HEK293 (cell line): ENCODE measurements around the gene WIPI1.
A peak's percentile ranks its signal among the peaks of the same experiment; 100 is the strongest.
"Not testable (repeated sequence)": the region's sequence is repeated elsewhere in the genome, so short reads cannot be mapped to it uniquely, and the experiment has no call there.

Experiments used
- CTCF ChIA-PET: fragments of 350-600 bp; formaldehyde crosslinking; extraction: SDS; loops from one replicate; lab custom pipeline; 2021; ENCODE audit warnings: antibody characterized with exemption; lab: Yijun Ruan, JAX
- POLR2A ChIA-PET: fragments of 300-600 bp; formaldehyde crosslinking; extraction: SDS; loops from one replicate; lab custom pipeline; 2020; ENCODE audit warnings: antibody characterized with exemption, inconsistent platforms; lab: Yijun Ruan, JAX
- H3K27ac ChIP-seq: fragments of 200-500 bp; sonication (Bioruptor generic); 2 replicates; pipeline ENCODE4 v1.5.1; 2014; ENCODE audit warnings: low read depth, low read length, control low read depth, inconsistent platforms; ENCODE audit errors: extremely low read depth
- H3K36me3 ChIP-seq, 2 experiments: fragments of 200-500 bp in 1 of 2; sonication (Bioruptor generic) in 1 of 2; 1 replicate in 1 of 2; 2 replicates in 1 of 2; pipeline ENCODE4 v1.5.1; 2014 to 2017; ENCODE audit warnings: inconsistent platforms in 2 of 2, low read length in 2 of 2; ENCODE audit not compliant: control insufficient read depth in 2 of 2, insufficient read depth in 1 of 2
- H3K4me1 ChIP-seq: fragments of 200-500 bp; sonication (Bioruptor generic); 2 replicates; pipeline ENCODE4 v1.5.1; 2014; ENCODE audit warnings: mild to moderate bottlenecking, low read length, inconsistent platforms; ENCODE audit not compliant: control insufficient read depth, insufficient read depth
- H3K4me3 ChIP-seq: 2 replicates; pipeline ENCODE4 v1.5.1; 2011; ENCODE audit warnings: low read depth, mild to moderate bottlenecking, control low read depth, low read length, moderate library complexity
- H3K9me3 ChIP-seq: fragments of 200-500 bp; sonication (Bioruptor generic); 2 replicates; pipeline ENCODE4 v1.5.1; 2014; ENCODE audit warnings: low read depth, low read length, inconsistent platforms; ENCODE audit not compliant: control insufficient read depth, insufficient read depth
- HOXC10 ChIP-seq: sonication (generic); formaldehyde crosslinking; IDR thresholded peaks from 2 replicates; pipeline ENCODE4 v1.8.1; 2023; ENCODE audit warnings: mild to moderate bottlenecking, missing genetic modification reagents
- KLF9 ChIP-seq: fragments of 450-650 bp; formaldehyde crosslinking; IDR thresholded peaks from 2 replicates; pipeline ENCODE4 v1.5.1; 2016; ENCODE audit warnings: missing biosample characterization, missing genetic modification characterization, low read depth
- SP3 ChIP-seq: fragments of 450-650 bp; formaldehyde crosslinking; IDR thresholded peaks from 2 replicates; pipeline ENCODE4 v1.5.1; 2016; ENCODE audit warnings: missing biosample characterization, missing genetic modification characterization
- ZBTB48 ChIP-seq: fragments of 450-650 bp; formaldehyde crosslinking; IDR thresholded peaks from 2 replicates; pipeline ENCODE4 v1.5.1; 2016; ENCODE audit warnings: missing biosample characterization, missing genetic modification characterization
- ZNF114 ChIP-seq: fragments of 450-650 bp; formaldehyde crosslinking; IDR thresholded peaks from 2 replicates; pipeline ENCODE4 v1.5.0; 2017; ENCODE audit warnings: missing biosample characterization, missing genetic modification characterization
- ZNF121 ChIP-seq: fragments of 450-650 bp; formaldehyde crosslinking; IDR thresholded peaks from 2 replicates; pipeline ENCODE4 v1.5.1; 2016; ENCODE audit warnings: missing biosample characterization, missing genetic modification characterization
- ZNF302 ChIP-seq: fragments of 450-650 bp; formaldehyde crosslinking; IDR thresholded peaks from 2 replicates; pipeline ENCODE4 v1.5.1; 2016; ENCODE audit warnings: missing biosample characterization, missing genetic modification characterization, low read depth
- ZNF311 ChIP-seq: fragments of 450-650 bp; formaldehyde crosslinking; IDR thresholded peaks from 2 replicates; pipeline ENCODE4 v1.5.1; 2017; ENCODE audit warnings: missing biosample characterization, missing genetic modification characterization, borderline replicate concordance
- ZNF530 ChIP-seq: fragments of 450-650 bp; formaldehyde crosslinking; IDR thresholded peaks from 2 replicates; pipeline ENCODE4 v1.5.1; 2016; ENCODE audit warnings: low read depth, missing biosample characterization, missing genetic modification characterization
- ZNF544 ChIP-seq: fragments of 450-650 bp; formaldehyde crosslinking; IDR thresholded peaks from 2 replicates; pipeline ENCODE4 v1.5.0; 2017; ENCODE audit warnings: missing biosample characterization, missing genetic modification characterization
- ZNF549 ChIP-seq: fragments of 450-650 bp; IDR thresholded peaks from 2 replicates; pipeline ENCODE4 v1.5.1; 2018; ENCODE audit warnings: missing biosample characterization, missing genetic modification characterization, mild to moderate bottlenecking, inconsistent platforms, moderate library complexity
- ZNF791 ChIP-seq: fragments of 450-650 bp; formaldehyde crosslinking; IDR thresholded peaks from 2 replicates; pipeline ENCODE4 v1.5.1; 2016; ENCODE audit warnings: missing biosample characterization, missing genetic modification characterization
- ZSCAN30 ChIP-seq: fragments of 450-650 bp; IDR thresholded peaks from 2 replicates; pipeline ENCODE4 v1.5.1; 2018; ENCODE audit warnings: missing biosample characterization, mild to moderate bottlenecking, missing genetic modification characterization, moderate library complexity
- TF ChIP-seq, protein P1 (sequence below): IDR thresholded peaks from 2 replicates; pipeline ENCODE4 v1.6.1; 2011; ENCODE audit warnings: mild to moderate bottlenecking, low read depth, low read length, borderline replicate concordance
- TF ChIP-seq, protein P2 (sequence below): fragments of 450-650 bp; formaldehyde crosslinking; IDR thresholded peaks from 2 replicates; pipeline ENCODE4 v1.5.1; 2016; ENCODE audit warnings: missing biosample characterization, missing genetic modification characterization
- TF ChIP-seq, protein P3 (sequence below): fragments of 450-650 bp; formaldehyde crosslinking; IDR thresholded peaks from 2 replicates; pipeline ENCODE4 v1.5.1; 2016; ENCODE audit warnings: missing biosample characterization, missing genetic modification characterization
- TF ChIP-seq, protein P4 (sequence below): fragments of 450-650 bp; IDR thresholded peaks from 2 replicates; pipeline ENCODE4 v1.5.1; 2018; ENCODE audit warnings: missing biosample characterization, missing genetic modification characterization
- TF ChIP-seq, protein P5 (sequence below): fragments of 450-650 bp; formaldehyde crosslinking; IDR thresholded peaks from 2 replicates; pipeline ENCODE4 v1.5.1; 2016; ENCODE audit warnings: missing biosample characterization, missing genetic modification characterization

The WIPI1 gene

DNA sequence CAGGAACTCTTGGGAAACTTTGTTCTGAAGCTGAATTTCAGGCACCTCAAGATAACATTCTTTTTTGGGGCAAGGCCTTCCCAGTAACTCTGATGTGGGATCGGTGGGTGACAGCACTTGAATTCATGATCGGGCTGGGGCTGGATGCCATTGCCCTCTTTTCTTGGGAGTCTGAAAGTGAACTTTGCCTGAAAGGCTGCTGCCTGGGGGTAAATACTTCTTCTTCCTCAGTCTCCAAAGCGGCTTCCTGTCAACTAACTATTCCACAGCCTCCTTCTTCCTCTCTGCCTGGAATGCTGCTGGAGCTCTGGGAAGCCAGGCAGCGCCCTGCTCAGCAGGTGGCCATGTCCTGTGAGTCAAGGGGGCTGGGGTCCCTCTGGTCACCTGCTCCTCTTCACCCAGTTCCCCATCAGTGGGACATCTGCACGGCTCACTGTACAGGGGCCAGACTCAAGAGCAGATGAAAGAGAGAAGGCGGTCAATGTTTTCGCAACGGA, 79.5 kb downstream of the WIPI1 start:
- ChIA-PET CTCF (interaction anchor here (0.6 kb wide), 1 partner anchor 164 kb away, joined by 3 read pairs; no protein-coding TSS in a partner anchor), POLR2A (no interaction called here)
- Histone ChIP-seq H3K4me3 (no peak overlapping the region), H3K4me1 (peaks cover 29% of the 10 kb centered on the region), H3K27ac (peak overlapping the region; percentile 57; the same call in 1 of the 2 replicates), H3K9me3 (no peaks in the 10 kb centered on the region), H3K36me3 (no peaks in the 10 kb centered on the region)
- TF ChIP-seq KLF9 (tag by site-specific recombination) (no peak), ZNF302 (no peak), ZNF311 (no peak), ZNF114 (tag by site-specific recombination) (no peak), ZNF530 (tag by site-specific recombination) (no peak), HOXC10 (CRISPR knock-in tag) (no peak), SP3 (no peak), ZNF791 (tag by site-specific recombination) (no peak), ZSCAN30 (tag by site-specific recombination) (no peak), ZBTB48 (no peak), ZNF549 (tag by site-specific recombination) (no peak), ZNF544 (no peak)
- TF ChIP-seq, protein P1, sequence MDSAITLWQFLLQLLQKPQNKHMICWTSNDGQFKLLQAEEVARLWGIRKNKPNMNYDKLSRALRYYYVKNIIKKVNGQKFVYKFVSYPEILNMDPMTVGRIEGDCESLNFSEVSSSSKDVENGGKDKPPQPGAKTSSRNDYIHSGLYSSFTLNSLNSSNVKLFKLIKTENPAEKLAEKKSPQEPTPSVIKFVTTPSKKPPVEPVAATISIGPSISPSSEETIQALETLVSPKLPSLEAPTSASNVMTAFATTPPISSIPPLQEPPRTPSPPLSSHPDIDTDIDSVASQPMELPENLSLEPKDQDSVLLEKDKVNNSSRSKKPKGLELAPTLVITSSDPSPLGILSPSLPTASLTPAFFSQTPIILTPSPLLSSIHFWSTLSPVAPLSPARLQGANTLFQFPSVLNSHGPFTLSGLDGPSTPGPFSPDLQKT = no peak
- TF ChIP-seq, protein P2, sequence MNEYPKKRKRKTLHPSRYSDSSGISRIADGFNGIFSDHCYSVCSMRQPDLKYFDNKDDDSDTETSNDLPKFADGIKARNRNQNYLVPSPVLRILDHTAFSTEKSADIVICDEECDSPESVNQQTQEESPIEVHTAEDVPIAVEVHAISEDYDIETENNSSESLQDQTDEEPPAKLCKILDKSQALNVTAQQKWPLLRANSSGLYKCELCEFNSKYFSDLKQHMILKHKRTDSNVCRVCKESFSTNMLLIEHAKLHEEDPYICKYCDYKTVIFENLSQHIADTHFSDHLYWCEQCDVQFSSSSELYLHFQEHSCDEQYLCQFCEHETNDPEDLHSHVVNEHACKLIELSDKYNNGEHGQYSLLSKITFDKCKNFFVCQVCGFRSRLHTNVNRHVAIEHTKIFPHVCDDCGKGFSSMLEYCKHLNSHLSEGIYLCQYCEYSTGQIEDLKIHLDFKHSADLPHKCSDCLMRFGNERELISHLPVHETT = no peak
- TF ChIP-seq, protein P3, sequence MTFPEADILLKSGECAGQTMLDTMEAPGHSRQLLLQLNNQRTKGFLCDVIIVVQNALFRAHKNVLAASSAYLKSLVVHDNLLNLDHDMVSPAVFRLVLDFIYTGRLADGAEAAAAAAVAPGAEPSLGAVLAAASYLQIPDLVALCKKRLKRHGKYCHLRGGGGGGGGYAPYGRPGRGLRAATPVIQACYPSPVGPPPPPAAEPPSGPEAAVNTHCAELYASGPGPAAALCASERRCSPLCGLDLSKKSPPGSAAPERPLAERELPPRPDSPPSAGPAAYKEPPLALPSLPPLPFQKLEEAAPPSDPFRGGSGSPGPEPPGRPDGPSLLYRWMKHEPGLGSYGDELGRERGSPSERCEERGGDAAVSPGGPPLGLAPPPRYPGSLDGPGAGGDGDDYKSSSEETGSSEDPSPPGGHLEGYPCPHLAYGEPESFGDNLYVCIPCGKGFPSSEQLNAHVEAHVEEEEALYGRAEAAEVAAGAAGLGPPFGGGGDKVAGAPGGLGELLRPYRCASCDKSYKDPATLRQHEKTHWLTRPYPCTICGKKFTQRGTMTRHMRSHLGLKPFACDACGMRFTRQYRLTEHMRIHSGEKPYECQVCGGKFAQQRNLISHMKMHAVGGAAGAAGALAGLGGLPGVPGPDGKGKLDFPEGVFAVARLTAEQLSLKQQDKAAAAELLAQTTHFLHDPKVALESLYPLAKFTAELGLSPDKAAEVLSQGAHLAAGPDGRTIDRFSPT (tag by site-specific recombination) = no peak
- TF ChIP-seq, protein P4, sequence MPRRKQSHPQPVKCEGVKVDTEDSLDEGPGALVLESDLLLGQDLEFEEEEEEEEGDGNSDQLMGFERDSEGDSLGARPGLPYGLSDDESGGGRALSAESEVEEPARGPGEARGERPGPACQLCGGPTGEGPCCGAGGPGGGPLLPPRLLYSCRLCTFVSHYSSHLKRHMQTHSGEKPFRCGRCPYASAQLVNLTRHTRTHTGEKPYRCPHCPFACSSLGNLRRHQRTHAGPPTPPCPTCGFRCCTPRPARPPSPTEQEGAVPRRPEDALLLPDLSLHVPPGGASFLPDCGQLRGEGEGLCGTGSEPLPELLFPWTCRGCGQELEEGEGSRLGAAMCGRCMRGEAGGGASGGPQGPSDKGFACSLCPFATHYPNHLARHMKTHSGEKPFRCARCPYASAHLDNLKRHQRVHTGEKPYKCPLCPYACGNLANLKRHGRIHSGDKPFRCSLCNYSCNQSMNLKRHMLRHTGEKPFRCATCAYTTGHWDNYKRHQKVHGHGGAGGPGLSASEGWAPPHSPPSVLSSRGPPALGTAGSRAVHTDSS (tag by site-specific recombination) = no peak
- TF ChIP-seq, protein P5, sequence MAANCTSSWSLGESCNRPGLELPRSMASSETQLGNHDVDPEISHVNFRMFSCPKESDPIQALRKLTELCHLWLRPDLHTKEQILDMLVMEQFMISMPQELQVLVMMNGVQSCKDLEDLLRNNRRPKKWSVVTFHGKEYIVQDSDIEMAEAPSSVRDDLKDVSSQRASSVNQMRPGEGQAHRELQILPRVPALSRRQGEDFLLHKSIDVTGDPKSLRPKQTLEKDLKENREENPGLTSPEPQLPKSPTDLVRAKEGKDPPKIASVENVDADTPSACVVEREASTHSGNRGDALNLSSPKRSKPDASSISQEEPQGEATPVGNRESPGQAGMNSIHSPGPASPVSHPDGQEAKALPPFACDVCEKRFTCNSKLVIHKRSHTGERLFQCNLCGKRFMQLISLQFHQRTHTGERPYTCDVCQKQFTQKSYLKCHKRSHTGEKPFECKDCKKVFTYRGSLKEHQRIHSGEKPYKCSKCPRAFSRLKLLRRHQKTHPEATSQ = no peak

DNA sequence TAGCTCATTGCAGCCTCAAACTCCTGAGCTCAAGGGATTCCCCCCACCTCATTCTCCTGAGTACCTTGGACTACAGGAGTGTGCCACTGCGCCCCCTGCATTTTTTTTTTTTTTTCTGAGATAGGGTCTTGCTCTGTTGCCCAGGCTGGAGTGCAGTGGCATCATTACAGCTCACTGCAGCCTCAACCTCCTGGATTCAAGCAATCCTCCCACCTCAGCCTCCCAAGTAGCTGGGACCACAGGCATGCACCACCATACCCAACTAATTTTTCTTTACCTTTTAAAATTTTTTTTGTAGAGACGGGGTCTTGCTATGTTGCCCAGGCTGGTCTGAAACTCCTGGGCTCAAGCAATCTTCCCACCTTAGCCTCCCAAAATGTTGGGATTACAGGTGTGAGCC, 81.1 kb downstream of the WIPI1 start:
- CTCF ChIA-PET = interaction anchor here (0.6 kb wide), 2 partner anchors 145 to 1470 kb away, joined by 3 read pairs; no protein-coding TSS in a partner anchor
- peaks cover 24% of the 10 kb centered on the region for H3K4me1 ChIP-seq
- H3K27ac ChIP-seq = not testable (repeated sequence)
- POLR2A ChIA-PET = interaction anchor here (0.6 kb wide), 1 partner anchor 129 kb away, joined by 3 read pairs; no protein-coding TSS in a partner anchor
- peak; percentile 90 for TF ChIP-seq ZNF121 (tag by site-specific recombination)
- TF ChIP-seq, all 188 proteins: peak for 1; not testable (repeated sequence) for 187
- H3K36me3 ChIP-seq, H3K9me3 ChIP-seq, H3K4me3 ChIP-seq: not testable (repeated sequence)
